Panc1 (cell line): ENCODE measurements around the gene ATP11A.

Experiments
- POLR2AphosphoS5 ChIP-seq: IDR thresholded peaks from 2 replicates; pipeline ENCODE4 v1.6.1; 2012; ENCODE audit warnings: mild to moderate bottlenecking, low read depth, low read length, moderate library complexity
- SIN3A ChIP-seq: IDR thresholded peaks from 2 replicates; pipeline ENCODE4 v1.6.1; 2012; ENCODE audit warnings: low read depth, mild to moderate bottlenecking, low read length, moderate library complexity, borderline replicate concordance; ENCODE audit not compliant: insufficient read depth
- TF ChIP-seq, protein P1 (sequence below): fragments of 450-650 bp; IDR thresholded peaks from 2 replicates; pipeline ENCODE4 v1.5.1; 2017; ENCODE audit warnings: mild to moderate bottlenecking

DNA sequence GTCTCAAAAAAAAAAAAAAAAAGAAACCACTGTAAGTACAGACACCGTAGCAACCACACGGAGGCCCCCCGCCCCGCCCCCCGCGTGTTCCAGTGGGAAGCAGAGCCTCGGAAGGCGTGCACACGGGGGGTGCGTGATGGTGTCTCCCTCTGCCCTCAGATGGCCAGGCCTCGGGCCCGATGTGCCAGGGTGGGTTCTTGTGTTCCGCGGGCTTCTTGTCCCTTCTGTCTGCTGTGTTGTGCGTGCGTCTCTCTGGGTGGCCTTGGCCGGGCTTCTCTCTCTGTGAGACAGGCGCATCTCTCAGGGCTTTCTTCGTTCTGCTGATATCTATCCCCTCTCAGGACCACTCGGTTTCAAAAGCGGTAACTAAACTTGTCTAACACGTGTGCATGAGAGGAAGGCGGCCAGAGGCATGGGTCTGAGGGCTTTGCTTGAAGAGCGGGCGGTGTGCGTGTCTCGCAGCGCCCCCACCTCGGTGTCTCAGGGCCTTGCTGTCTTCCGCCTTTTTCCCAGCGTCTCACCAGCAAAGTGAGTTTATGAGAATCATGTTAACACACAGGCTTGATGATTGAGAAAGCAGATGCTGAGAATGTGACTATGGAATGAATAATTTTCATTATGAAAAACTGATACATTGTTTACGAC is 12.6 kb downstream of the ATP11A start:
- TF ChIP-seq, protein P1, sequence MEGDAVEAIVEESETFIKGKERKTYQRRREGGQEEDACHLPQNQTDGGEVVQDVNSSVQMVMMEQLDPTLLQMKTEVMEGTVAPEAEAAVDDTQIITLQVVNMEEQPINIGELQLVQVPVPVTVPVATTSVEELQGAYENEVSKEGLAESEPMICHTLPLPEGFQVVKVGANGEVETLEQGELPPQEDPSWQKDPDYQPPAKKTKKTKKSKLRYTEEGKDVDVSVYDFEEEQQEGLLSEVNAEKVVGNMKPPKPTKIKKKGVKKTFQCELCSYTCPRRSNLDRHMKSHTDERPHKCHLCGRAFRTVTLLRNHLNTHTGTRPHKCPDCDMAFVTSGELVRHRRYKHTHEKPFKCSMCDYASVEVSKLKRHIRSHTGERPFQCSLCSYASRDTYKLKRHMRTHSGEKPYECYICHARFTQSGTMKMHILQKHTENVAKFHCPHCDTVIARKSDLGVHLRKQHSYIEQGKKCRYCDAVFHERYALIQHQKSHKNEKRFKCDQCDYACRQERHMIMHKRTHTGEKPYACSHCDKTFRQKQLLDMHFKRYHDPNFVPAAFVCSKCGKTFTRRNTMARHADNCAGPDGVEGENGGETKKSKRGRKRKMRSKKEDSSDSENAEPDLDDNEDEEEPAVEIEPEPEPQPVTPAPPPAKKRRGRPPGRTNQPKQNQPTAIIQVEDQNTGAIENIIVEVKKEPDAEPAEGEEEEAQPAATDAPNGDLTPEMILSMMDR: no peak
- TF ChIP-seq POLR2AphosphoS5: no peak
- TF ChIP-seq SIN3A: no peak
